ENCODE data around the gene MACIR.

DNA sequence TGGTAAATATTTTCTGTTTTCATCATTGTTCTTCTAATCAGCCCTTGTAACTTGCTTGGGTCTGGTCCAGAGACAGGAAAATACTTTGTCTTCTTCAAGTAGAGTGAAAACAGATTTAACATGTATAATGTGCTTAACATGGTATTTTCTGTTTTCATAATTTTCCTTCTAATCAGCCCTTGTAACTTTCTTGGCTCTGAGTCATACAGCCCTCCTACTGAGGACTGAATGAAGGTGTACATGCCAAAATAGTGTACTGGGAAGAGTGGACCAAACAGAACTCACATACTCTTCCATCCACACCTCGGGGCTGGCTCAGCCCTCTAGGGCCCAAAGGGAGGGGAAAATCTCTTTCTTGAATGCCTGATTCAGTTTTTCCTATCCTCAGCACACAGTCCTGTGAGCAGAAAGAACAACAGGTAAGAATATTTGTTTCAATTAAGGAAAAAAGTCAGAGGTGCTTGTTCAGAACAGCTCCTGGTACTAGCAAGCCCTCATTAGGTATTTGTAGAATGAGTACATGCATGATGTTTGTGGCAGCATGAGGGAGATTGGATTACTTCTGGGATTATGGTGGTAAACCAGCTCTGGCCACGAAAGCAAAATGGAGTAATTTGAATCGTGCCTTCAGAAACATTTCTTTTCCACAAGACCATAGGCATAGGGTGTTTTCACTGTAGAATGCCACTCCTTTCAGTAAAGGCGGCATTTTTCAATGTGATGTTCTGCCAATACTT is 24.2 kb upstream of the MACIR start:
- TF ChIP-seq, protein P1, sequence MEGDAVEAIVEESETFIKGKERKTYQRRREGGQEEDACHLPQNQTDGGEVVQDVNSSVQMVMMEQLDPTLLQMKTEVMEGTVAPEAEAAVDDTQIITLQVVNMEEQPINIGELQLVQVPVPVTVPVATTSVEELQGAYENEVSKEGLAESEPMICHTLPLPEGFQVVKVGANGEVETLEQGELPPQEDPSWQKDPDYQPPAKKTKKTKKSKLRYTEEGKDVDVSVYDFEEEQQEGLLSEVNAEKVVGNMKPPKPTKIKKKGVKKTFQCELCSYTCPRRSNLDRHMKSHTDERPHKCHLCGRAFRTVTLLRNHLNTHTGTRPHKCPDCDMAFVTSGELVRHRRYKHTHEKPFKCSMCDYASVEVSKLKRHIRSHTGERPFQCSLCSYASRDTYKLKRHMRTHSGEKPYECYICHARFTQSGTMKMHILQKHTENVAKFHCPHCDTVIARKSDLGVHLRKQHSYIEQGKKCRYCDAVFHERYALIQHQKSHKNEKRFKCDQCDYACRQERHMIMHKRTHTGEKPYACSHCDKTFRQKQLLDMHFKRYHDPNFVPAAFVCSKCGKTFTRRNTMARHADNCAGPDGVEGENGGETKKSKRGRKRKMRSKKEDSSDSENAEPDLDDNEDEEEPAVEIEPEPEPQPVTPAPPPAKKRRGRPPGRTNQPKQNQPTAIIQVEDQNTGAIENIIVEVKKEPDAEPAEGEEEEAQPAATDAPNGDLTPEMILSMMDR (IDR thresholded peaks at IDR 0.05) = no peak
- TF ChIP-seq, protein P2, sequence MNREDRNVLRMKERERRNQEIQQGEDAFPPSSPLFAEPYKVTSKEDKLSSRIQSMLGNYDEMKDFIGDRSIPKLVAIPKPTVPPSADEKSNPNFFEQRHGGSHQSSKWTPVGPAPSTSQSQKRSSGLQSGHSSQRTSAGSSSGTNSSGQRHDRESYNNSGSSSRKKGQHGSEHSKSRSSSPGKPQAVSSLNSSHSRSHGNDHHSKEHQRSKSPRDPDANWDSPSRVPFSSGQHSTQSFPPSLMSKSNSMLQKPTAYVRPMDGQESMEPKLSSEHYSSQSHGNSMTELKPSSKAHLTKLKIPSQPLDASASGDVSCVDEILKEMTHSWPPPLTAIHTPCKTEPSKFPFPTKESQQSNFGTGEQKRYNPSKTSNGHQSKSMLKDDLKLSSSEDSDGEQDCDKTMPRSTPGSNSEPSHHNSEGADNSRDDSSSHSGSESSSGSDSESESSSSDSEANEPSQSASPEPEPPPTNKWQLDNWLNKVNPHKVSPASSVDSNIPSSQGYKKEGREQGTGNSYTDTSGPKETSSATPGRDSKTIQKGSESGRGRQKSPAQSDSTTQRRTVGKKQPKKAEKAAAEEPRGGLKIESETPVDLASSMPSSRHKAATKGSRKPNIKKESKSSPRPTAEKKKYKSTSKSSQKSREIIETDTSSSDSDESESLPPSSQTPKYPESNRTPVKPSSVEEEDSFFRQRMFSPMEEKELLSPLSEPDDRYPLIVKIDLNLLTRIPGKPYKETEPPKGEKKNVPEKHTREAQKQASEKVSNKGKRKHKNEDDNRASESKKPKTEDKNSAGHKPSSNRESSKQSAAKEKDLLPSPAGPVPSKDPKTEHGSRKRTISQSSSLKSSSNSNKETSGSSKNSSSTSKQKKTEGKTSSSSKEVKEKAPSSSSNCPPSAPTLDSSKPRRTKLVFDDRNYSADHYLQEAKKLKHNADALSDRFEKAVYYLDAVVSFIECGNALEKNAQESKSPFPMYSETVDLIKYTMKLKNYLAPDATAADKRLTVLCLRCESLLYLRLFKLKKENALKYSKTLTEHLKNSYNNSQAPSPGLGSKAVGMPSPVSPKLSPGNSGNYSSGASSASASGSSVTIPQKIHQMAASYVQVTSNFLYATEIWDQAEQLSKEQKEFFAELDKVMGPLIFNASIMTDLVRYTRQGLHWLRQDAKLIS (CRISPR knock-in tag; IDR thresholded peaks at IDR 0.05; ENCODE audit: borderline replicate concordance) = no peak
- TF ChIP-seq, protein P3, sequence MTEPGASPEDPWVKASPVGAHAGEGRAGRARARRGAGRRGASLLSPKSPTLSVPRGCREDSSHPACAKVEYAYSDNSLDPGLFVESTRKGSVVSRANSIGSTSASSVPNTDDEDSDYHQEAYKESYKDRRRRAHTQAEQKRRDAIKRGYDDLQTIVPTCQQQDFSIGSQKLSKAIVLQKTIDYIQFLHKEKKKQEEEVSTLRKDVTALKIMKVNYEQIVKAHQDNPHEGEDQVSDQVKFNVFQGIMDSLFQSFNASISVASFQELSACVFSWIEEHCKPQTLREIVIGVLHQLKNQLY (CRISPR knock-in tag; IDR thresholded peaks at IDR 0.05) = no peak
- TF ChIP-seq, protein P4, sequence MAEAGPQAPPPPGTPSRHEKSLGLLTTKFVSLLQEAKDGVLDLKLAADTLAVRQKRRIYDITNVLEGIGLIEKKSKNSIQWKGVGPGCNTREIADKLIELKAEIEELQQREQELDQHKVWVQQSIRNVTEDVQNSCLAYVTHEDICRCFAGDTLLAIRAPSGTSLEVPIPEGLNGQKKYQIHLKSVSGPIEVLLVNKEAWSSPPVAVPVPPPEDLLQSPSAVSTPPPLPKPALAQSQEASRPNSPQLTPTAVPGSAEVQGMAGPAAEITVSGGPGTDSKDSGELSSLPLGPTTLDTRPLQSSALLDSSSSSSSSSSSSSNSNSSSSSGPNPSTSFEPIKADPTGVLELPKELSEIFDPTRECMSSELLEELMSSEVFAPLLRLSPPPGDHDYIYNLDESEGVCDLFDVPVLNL (CRISPR knock-in tag; IDR thresholded peaks at IDR 0.05; ENCODE audit: borderline replicate concordance, low read depth) = no peak
- TF ChIP-seq SP1 (CRISPR knock-in tag; conservative IDR thresholded peaks at IDR 0.05) (no peak), ATF1 (CRISPR knock-in tag; IDR thresholded peaks at IDR 0.05) (no peak), ZNF219 (CRISPR knock-in tag; IDR thresholded peaks at IDR 0.05; ENCODE audit: borderline replicate concordance) (no peak), HMGA2 (CRISPR knock-in tag; IDR thresholded peaks at IDR 0.05) (no peak)
